Stimulated activated CD8-positive, alpha-beta memory T cell treated with anti-CD3 and anti-CD28 coated beads, Interleukin-4, amount 100 ng/mL, for 1 hour (primary cell): ENCODE results near the gene CCDC85A.

Experiments
- DNase-seq, 2 donors: peaks; one replicate each; pipeline ENCODE4 v3.0.0-alpha.2; 2020; ENCODE audit warnings: low read depth in 2 of 2, low spot score in 1 of 2

Gene CCDC85A

GRCh38 chr2:56357655-56358295 is 174.0 kb downstream of the CCDC85A start:
- DNase-seq = no peak

GRCh38 chr2:56361844-56362243 is 178.1 kb downstream of the CCDC85A start:
- DNase-seq = no peak

- no peak for DNase-seq
These were observed 181.1 kb downstream of the CCDC85A start for GRCh38 chr2:56364902-56365301.

GRCh38 chr2:56369316-56369715 is 185.5 kb downstream of the CCDC85A start:
- DNase-seq = no peak

- no peak for DNase-seq
These were observed 188.4 kb downstream of the CCDC85A start for GRCh38 chr2:56372071-56372656.

GRCh38 chr2:56375251-56375650 is 191.5 kb downstream of the CCDC85A start:
- DNase-seq = no peak

GRCh38 chr2:56376699-56377665 is 193.2 kb downstream of the CCDC85A start:
- no peak for DNase-seq

- no peak for DNase-seq
These were observed 195.3 kb downstream of the CCDC85A start for GRCh38 chr2:56379066-56379465.

GRCh38 chr2:56380861-56381260 is 197.1 kb downstream of the CCDC85A start:
- DNase-seq = no peak

- DNase-seq = no peak
These were observed 198.7 kb downstream of the CCDC85A start for GRCh38 chr2:56382466-56382865.

- DNase-seq = no peak
These were observed 202.9 kb downstream of the CCDC85A start for GRCh38 chr2:56386657-56387056.

GRCh38 chr2:56390644-56391043 is 206.9 kb downstream of the CCDC85A start:
- DNase-seq = no peak

GRCh38 chr2:56410140-56410539 is 226.3 kb downstream of the CCDC85A start:
- no peak for DNase-seq

- DNase-seq = no peak
These were observed 232.8 kb downstream of the CCDC85A start for GRCh38 chr2:56416500-56417176.
